ENCODE data around the gene ACTR1B.

GRCh38 chr2:97656905-97657587, 6.8 kb downstream of the ACTR1B start:
- TF ChIP-seq CTCF (IDR thresholded peaks at IDR 0.05; ENCODE audit: borderline replicate concordance, extremely low read depth, low read length, poor library complexity, severe bottlenecking) (no peak), EZH2 (IDR thresholded peaks at IDR 0.05; ENCODE audit: borderline replicate concordance, low read depth, low read length, severe bottlenecking) (no peak)

Measured in DND-41 (cell line).